ENCODE results near the gene TULP3.

GRCh38 chr12:2876431-2877046 lies 14.2 kb upstream of the TULP3 start:
- TF ChIP-seq REST (tag by site-specific recombination; IDR thresholded peaks at IDR 0.05), result no peak
- TF ChIP-seq CTCF (tag by site-specific recombination; IDR thresholded peaks at IDR 0.05), result 0 out of 2 replicates have a peak, but pooled peaks have one; percentile 24
- peak; percentile 50; the same call in 1 of the 2 replicates for TF ChIP-seq ZBTB8A (tag by site-specific recombination; IDR thresholded peaks at IDR 0.05)
- TF ChIP-seq PBX3 (CRISPR knock-in tag; IDR thresholded peaks at IDR 0.05), result no peak
- no peak for TF ChIP-seq ZBTB48 (tag by site-specific recombination; IDR thresholded peaks at IDR 0.05)
- no peak for TF ChIP-seq ZNF174 (tag by site-specific recombination; IDR thresholded peaks at IDR 0.05)
- no peak for TF ChIP-seq ZNF121 (tag by site-specific recombination; IDR thresholded peaks at IDR 0.05)
- TF ChIP-seq ZBTB7A (tag by site-specific recombination; IDR thresholded peaks at IDR 0.05; ENCODE audit: low read depth), result no peak
